GM19452 (cell line): Measurements from ENCODE around the gene RHO.
"Not testable (repeated sequence)": the region's sequence is repeated elsewhere in the genome, so short reads cannot be mapped to it uniquely, and the experiment has no call there.

Experiments used
- ATAC-seq: cut with Tn5 transposase; IDR thresholded peaks from one replicate; pipeline ENCODE4 v1.9.1; 2021; ENCODE audit not compliant: unreplicated experiment

Gene RHO

GRCh38 chr3:129499604-129500333, 28.7 kb upstream of the RHO start:
- not testable (repeated sequence) for ATAC-seq

- no peak for ATAC-seq
Observed at GRCh38 chr3:129500334-129500658, 28.1 kb upstream of the RHO start.

GRCh38 chr3:129501630-129502029, 26.8 kb upstream of the RHO start:
- ATAC-seq = no peak

- no peak for ATAC-seq
Observed at GRCh38 chr3:129502641-129503408, 25.6 kb upstream of the RHO start.

- no peak for ATAC-seq
Observed at GRCh38 chr3:129503471-129504291, 24.8 kb upstream of the RHO start.

- no peak for ATAC-seq
Observed at GRCh38 chr3:129504471-129505100, 23.9 kb upstream of the RHO start.

- ATAC-seq = no peak
Observed at GRCh38 chr3:129505341-129505740, 23.1 kb upstream of the RHO start.

- ATAC-seq = no peak
Observed at GRCh38 chr3:129506231-129506742, 22.2 kb upstream of the RHO start.

GRCh38 chr3:129507181-129507831, 21.1 kb upstream of the RHO start:
- no peak for ATAC-seq

GRCh38 chr3:129512595-129512994, 15.8 kb upstream of the RHO start:
- no peak for ATAC-seq

GRCh38 chr3:129513705-129514104, 14.7 kb upstream of the RHO start:
- ATAC-seq = no peak

- ATAC-seq = no peak
Observed at GRCh38 chr3:129514110-129514509, 14.3 kb upstream of the RHO start.

GRCh38 chr3:129514563-129514962, 13.9 kb upstream of the RHO start:
- no peak for ATAC-seq

GRCh38 chr3:129515108-129515820, 13.2 kb upstream of the RHO start:
- not testable (repeated sequence) for ATAC-seq

GRCh38 chr3:129515821-129516432, 12.5 kb upstream of the RHO start:
- not testable (repeated sequence) for ATAC-seq

GRCh38 chr3:129517516-129517915, 10.9 kb upstream of the RHO start:
- ATAC-seq = no peak

GRCh38 chr3:129518038-129518561, 10.3 kb upstream of the RHO start:
- ATAC-seq = no peak

- no peak for ATAC-seq
Observed at GRCh38 chr3:129518581-129518980, 9.9 kb upstream of the RHO start.

GRCh38 chr3:129519449-129519848, 9.0 kb upstream of the RHO start:
- ATAC-seq = no peak
